Fibroblast of skin of abdomen (primary cell): ENCODE results near the gene PPP2CA.
"Not testable (repeated sequence)": the region's sequence is repeated elsewhere in the genome, so short reads cannot be mapped to it uniquely, and the experiment has no call there.

Experiments
- DNase-seq: peaks from one replicate; pipeline ENCODE4 v3.0.0-alpha.2; 2013

PPP2CA gene

DNA sequence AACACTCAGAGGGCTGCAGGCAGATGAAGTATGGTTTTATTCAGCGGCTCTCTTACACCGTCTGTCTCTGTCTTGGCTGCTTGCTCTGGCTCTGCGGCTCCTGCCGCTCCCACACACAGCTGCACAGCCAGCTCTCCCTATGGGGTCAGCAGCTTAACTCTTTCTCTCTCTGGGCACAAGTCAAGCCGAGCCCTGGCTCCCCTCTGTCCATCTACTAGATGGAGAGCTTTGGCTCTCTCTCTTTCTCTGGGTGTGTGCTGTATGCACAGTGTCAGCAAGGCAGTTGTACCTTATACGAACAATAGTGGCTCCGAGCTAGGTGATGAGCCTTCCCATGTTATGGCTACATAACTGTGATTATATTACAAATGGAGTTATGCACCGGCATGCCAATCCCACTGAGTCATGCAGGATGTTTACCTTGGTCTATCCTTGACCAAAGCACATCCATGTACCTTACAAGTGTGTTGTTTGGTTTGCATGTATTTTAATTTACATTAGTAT, 19.3 kb upstream of the PPP2CA start:
- peak; percentile 61 for DNase-seq

GRCh38 chr5:134242146-134242545, 16.3 kb upstream of the PPP2CA start:
- peak; percentile 47 for DNase-seq

DNA sequence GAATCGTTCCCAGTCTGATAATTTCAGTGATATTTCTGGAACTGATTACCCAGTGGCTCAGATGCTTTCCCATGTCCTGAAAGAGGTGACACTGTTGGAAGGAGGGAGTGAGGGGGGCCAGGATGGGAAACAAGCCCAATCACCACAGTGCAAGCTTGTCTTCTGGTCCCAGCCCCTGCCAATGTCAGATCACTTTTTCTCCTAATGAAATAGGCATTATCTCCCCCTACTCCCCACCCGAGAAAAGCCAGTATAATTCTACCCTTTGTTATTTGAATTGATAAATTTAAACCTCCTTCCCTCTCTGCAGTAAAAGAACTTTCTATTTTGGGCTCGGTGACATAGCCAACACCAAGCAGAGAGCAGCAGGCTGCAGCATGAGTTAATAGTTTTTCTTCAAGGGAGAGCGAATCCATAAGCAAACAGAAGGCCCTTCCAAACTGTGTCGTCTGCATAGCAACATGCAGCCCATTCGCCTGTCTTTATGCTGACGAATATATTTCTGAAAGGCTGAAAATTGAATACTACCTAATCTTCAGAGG, 14.6 kb upstream of the PPP2CA start:
- peak; percentile 33 for DNase-seq

DNA sequence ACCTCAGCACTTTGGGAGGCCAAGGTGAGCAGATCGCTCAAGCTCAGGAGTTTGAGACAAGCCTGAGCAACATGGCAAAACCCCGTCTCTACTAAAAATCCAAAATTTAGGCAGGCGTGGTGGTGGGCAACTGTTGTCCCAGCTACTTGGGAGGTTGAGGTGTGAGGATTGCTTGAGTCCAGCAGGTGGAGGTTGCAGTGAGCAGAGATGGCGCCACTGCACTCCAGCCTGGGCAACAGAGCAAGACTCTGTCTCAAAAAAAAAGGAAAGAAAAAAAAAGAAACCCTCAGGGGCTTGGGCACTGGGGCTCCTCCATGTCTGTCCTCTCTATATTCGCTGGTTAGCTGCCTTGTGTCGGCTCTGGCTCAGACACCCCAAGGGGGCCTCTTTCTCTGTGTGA, 10.9 kb upstream of the PPP2CA start:
- no peak for DNase-seq

GRCh38 chr5:134236318-134236717, 10.4 kb upstream of the PPP2CA start:
- no peak for DNase-seq

GRCh38 chr5:134228624-134229023, 2.8 kb upstream of the PPP2CA start:
- no peak for DNase-seq

- no peak for DNase-seq
These were observed 1.9 kb upstream of the PPP2CA start for GRCh38 chr5:134227776-134228175.

- DNase-seq: no peak
These were observed 1.4 kb upstream of the PPP2CA start for GRCh38 chr5:134227259-134227658.

DNA sequence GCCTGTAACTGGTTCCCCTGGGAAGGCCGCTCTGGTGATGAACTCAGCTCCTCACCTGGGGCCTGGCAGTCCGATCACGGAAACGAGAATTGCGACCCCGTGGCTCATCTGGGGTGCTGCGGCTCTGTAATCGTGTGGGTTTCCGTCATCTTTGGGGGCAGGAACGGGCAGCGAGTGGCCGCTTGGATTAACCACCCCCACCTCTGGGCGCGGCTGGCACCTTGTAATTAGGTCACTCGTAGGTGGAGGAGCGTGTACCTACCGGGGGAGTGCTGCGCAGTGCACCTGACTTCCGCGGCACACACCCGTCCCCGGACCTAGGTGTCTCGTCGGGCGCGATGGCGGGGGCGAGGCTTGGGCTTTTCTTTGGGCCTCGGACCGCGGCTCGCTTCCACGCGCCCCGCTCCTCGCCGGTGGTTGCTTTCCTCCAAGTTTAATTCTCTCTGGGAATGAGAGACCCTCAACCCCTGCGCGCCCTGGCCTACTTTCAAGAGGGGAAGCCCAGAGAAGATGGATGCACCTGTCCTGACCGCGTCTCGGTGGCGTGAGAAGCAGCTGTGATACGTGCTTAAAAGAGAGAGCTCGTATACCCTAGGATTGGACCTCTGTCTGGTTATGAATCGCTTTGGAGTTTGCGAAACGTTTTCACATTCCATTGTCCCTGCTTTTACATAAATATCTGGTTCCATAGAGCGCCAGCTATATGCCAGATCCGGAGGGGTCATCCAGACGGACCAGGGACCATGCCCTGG, 744 bp upstream of the PPP2CA start:
- DNase-seq: no peak

DNA sequence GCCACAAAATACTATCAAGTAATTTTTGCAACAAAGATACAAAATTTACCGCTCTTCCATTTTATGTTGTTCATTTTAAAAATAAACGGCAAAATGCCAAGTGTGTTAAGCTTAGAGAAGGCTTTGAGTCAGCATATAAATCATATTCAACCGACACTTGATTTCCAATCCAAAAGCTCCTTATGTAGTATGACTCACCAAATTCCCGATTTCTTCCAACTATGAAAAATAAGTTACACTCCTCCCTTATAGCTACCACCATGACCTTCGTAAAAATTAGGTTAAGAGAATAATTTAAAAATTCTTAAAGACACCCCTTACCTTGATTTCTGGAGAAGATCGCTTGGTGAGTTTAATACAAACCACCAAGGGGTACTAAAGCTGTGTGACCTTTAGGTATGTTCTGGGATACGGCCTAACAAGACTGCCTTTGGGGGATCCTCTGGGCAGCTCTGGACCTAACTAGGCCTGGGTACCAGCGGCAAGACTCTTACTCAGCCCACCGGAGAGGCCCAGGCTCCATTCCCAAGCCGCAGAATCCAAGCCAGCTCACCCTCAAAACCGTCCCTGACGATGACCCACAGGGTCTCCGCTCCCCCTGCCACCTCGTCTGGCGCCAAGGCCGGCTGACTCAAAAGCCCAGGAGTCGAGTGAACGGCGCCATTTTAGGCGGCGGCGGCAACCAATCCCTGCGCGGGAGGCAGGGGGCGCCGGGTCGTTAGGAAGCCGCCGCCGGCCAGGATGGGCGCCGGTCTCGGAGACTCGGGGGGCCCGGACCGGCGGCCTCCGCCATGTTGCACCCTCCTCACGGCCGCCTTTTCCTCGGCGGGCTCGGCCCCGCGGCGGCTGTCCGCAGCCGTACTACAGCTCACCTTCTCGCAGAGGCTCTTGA, 739 bp downstream of the PPP2CA start:
- peak; percentile 81 for DNase-seq

- DNase-seq: no peak
These were observed 2.2 kb downstream of the PPP2CA start for GRCh38 chr5:134223406-134224248.

DNA sequence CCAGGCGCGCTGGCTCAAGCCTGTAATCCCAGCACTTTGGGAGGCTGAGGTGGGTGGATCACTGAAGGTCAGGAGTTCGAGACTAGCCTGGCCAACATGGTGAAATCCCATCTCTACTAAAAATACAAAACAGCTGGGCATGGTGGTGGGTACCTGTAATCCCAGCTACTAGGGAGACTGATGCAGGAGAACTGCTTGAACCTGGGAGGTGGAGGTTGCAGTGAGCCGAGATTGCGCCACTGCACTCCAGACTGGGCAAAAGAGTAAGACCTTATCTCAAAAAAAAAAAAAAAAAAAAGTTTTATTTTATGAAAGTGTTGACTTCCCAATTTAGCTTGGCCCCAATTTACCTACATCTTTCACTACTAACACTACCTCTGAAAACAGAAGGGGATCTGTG, 4.2 kb downstream of the PPP2CA start:
- not testable (repeated sequence) for DNase-seq

DNA sequence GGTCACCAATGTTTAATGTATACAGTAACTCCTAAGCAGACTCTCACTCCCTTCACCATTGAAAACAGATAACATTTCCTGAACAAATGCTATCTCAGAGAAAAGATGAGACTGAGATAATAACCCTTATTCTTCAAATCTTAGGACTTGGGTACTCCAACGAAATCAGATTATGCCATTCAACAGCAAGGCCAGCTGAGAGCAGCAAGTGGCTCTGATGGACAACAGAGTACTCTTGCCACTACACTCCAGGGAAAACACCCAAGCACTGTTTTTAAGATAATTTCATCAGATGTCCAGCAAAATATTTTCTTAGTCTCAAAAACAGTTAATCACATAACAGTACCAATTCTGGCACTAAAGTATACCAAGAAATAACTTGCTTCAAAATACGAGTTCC, 10.1 kb downstream of the PPP2CA start:
- no peak for DNase-seq

DNA sequence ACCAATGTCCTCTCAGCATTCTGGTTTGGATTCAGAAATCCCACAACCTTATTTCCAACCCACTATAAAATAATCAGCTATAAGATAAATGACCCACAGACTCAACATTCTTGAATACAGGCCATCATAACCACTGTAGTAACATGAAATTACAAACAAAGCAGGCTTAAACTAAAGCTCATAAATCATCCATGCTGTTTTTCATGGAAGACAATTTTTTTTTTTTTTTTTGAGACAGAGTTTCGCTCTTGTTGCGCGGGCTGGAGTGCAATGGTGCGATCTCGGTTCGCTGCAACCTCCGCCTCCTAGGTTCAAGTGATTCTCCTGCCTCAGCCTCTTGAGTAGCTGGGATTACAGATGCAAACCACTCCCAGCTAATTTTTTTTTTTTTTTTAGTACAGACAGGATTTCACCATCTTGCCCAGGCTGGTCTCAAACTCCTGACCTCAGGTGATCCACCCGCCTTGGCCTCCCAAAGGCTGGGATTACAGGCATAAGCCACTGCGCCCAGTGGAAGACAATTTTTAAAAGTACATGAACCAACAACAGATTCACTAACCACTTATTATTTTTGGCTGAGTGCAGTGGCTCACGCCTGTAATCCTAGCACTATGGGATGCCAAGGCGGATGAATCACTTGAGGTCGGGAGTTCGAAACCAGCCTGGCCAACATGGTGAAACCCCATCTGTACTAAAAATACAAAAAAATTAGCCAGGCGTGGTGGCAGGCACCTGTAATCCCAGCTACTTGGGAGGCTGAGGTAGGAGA, 14.4 kb downstream of the PPP2CA start:
- peak; percentile 63 for DNase-seq

DNA sequence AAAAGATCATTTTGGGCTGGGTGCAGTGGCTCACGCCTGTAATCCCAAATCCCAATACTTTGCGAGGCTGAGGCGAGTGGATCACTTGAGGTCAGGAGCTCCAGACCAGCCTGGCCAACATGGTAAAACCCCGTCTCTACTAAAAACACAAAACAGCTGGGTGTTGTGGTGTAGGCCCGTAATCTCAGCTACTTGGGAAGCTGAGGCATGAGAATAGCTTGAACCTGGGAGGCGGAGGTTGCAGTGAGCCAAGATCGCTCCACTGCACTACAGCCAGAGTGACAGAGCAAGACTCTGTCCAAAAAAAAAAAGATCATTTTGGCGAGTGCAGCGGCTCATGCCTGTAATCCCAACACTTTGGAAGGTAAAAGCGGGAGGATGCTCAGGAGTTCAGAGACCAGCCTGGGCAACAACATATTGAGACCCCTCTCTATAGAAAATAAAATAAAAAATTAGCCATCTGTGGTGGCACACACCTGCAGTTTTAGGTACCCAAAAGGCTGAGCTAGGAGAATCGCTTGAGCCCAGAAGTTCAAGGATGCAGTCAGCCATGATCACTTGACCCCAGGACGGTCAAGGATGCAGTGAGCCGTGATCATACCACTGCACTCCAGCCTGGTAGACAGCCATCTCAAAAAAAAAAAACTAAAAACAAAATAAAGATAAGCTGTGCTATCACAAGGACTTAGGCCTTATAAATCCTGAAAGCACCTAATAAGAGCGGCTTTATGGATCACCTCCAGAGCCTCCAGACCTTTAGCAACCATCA, 16.2 kb downstream of the PPP2CA start:
- DNase-seq: no peak

DNA sequence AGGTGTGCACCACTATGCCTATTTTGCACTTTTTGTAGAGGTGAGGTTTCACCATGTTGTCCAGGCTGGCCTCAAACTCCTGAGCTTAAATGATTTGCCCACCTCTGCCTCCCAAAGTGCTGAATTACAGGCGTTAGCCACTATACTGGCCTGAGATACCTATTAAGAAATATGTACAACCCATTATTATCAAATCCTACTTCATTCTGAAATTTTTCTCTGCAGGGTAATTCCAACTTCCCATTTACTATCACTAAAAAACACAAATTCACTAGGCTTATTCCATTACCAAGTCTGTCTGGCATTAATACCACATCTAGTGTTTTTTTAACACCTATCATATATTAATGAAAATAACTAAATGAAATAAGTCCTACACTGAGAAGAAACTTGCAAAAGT, 18.2 kb downstream of the PPP2CA start:
- no peak for DNase-seq

DNA sequence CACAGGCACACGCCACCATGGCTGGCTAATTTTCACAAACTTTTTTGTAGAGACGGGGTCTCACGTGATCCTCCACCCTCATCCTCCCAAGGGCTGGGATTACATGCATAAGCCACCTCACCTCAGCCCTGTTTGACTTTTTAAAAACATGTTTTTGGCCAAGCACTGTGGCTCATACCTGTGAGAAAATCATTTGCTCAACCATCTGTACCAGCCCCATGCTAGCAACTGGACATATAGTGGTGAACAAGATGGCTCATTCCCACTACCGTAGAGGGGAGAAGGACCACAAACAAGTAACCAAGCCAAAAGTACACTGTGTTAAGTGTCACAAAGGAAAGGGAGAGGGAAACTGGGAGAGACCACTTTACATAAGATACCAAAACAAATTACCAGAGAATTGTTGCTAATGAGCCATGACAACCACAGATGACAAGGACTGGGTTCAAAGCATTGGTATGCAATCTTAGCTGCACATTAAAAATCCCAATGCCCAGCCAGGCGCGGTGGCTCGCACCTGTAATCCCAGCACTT, 19.2 kb downstream of the PPP2CA start:
- DNase-seq: no peak

- no peak for DNase-seq
These were observed 21.3 kb downstream of the PPP2CA start for GRCh38 chr5:134204575-134204974.

GRCh38 chr5:134203630-134204029, 22.2 kb downstream of the PPP2CA start:
- DNase-seq: no peak

DNA sequence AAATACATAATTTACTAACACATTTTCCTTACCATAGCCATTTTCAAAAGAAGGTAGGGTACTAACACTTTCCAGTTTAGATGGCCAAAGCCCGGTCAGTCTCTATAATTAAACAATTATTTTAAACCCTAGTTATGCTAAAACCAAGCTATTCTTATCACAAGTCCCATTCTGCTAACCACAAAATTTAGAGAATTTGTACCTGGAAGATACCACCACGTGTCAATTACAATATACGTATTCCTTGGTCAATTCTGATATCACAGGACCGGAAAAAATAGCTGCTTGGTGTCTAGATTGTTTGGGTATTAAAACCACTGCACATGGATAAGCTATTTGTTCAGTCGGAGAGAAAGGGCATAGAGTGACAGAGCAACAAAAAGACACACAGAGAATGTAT, 30.2 kb downstream of the PPP2CA start:
- DNase-seq: no peak

DNA sequence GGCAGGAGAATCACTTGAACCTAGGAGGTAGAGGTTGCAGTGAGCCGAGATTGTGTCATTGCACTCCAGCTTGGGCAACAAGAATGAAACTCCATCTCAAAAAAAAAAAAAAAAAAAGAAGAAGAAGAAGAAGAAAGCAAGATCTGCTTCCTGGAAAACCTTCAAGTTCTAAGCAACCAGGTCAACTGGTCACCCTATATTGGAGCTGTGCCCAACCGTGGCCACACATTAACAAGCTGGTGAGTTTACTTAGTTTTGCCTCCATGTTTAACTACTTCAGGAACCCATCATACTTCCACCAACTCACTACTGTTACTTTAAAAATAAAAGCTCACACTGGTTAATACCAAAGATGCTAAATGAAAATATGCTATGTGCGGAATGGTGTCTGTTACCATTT, 36.8 kb downstream of the PPP2CA start:
- no peak for DNase-seq
